H1 (cell line): ENCODE measurements around the gene BABAM2. TPM values are rescaled to one million over a fixed set of nuclear protein-coding genes. Genes with fewer than 3 reads are reported as not detected.
"Not testable (repeated sequence)": the region's sequence is repeated elsewhere in the genome, so short reads cannot be mapped to it uniquely, and the experiment has no call there.

Experiments used
- CTCF ChIA-PET: fragments of 300-600 bp; sonication (Branson Sonifier 250); formaldehyde crosslinking; loops from one replicate; lab custom pipeline; 2021; ENCODE audit not compliant: partially characterized antibody; lab: Charles Lee
- POLR2A ChIA-PET: fragments of 300-600 bp; sonication (Branson Sonifier 250); formaldehyde crosslinking; loops from one replicate; lab custom pipeline; 2021; ENCODE audit warnings: inconsistent platforms; ENCODE audit not compliant: partially characterized antibody; lab: Charles Lee
- DNase-seq, 2 experiments: peaks; one replicate each; pipeline versions ENCODE4 v3.0.0 to v3.0.0-alpha.2; 2010 to 2022; ENCODE audit warnings: low spot score in 2 of 2, low read depth in 1 of 2, mixed read lengths in 1 of 2
- FAIRE-seq: peaks from 2 replicates; lab custom pipeline; 2011; peaks lifted over from hg19 to GRCh38; lab: Jason Lieb, UNC
- H2AFZ ChIP-seq: 2 replicates; pipeline ENCODE4 v1.8.1; 2012; ENCODE audit warnings: low read length, inconsistent platforms
- H2AK5ac ChIP-seq: 2 replicates; pipeline ENCODE4 v1.6.1; 2013; ENCODE audit warnings: low read depth, low read length
- H2BK120ac ChIP-seq: replicated peaks from 2 replicates; pipeline ENCODE3; 2013; ENCODE audit warnings: low read depth, low read length, inconsistent platforms
- H2BK12ac ChIP-seq: 2 replicates; pipeline ENCODE4 v1.6.1; 2013; ENCODE audit warnings: low read depth, low read length
- H2BK15ac ChIP-seq: 2 replicates; pipeline ENCODE4 v1.6.1; 2013; ENCODE audit warnings: low read length
- H2BK20ac ChIP-seq: 2 replicates; pipeline ENCODE4 v1.6.1; 2013; ENCODE audit warnings: low read length
- H2BK5ac ChIP-seq: 2 replicates; pipeline ENCODE4 v1.6.1; 2013; ENCODE audit warnings: low read depth, low read length
- H3K14ac ChIP-seq: 2 replicates; pipeline ENCODE4 v1.6.1; 2013; ENCODE audit warnings: inconsistent platforms; ENCODE audit not compliant: insufficient read length
- H3K18ac ChIP-seq: 2 replicates; pipeline ENCODE4 v1.6.1; 2013; ENCODE audit warnings: low read length; ENCODE audit errors: extremely low read depth
- H3K23ac ChIP-seq: 2 replicates; pipeline ENCODE4 v1.6.1; 2013; ENCODE audit warnings: inconsistent platforms; ENCODE audit not compliant: insufficient read length
- H3K23me2 ChIP-seq: 2 replicates; pipeline ENCODE4 v1.6.1; 2013; ENCODE audit warnings: low read depth, low read length
- H3K27ac ChIP-seq: 2 replicates; pipeline ENCODE4 v1.6.1; 2011; ENCODE audit warnings: low read depth, low read length, inconsistent platforms
- H3K27me3 ChIP-seq, 4 experiments: replicated peaks in 1 of 4; 1 replicate in 1 of 4; 2 replicates in 3 of 4; pipeline versions ENCODE4 v1.6.1 to v1.8.1; 2011 to 2013; ENCODE audit warnings: low read length in 3 of 4, mild to moderate bottlenecking in 3 of 4, inconsistent platforms in 2 of 4, mixed read lengths in 2 of 4, moderate library complexity in 1 of 4; ENCODE audit not compliant: control insufficient read depth in 3 of 4, insufficient read depth in 3 of 4; ENCODE audit errors: extremely low read depth in 1 of 4
- H3K36me3 ChIP-seq, 4 experiments: 2 replicates each; pipeline versions ENCODE4 v1.6.1 to v1.8.1; 2011 to 2013; ENCODE audit warnings: mild to moderate bottlenecking in 4 of 4, low read length in 3 of 4, moderate library complexity in 2 of 4, control low read depth in 1 of 4, inconsistent platforms in 1 of 4; ENCODE audit not compliant: insufficient read depth in 4 of 4, control insufficient read depth in 2 of 4
- H3K4ac ChIP-seq: replicated peaks from 2 replicates; pipeline ENCODE3; 2013; ENCODE audit warnings: low read length, low read depth, mixed read lengths, inconsistent platforms; ENCODE audit not compliant: insufficient read length
- H3K4me1 ChIP-seq, 4 experiments: replicated peaks in 1 of 4; 1 replicate in 1 of 4; 2 replicates in 3 of 4; pipeline versions ENCODE4 v1.6.1 to v1.8.1; 2011 to 2013; ENCODE audit warnings: low read length in 3 of 4, inconsistent platforms in 2 of 4, mixed read lengths in 1 of 4; ENCODE audit not compliant: insufficient read depth in 4 of 4, control insufficient read depth in 3 of 4
- H3K4me2 ChIP-seq, 2 experiments: 2 replicates each; pipeline versions ENCODE4 v1.6.1 to v1.8.1; 2011 to 2013; ENCODE audit warnings: low read depth in 2 of 2, low read length in 2 of 2, control low read depth in 1 of 2, inconsistent platforms in 1 of 2, mild to moderate bottlenecking in 1 of 2; ENCODE audit not compliant: insufficient read depth in 1 of 2
- H3K4me3 ChIP-seq, 4 experiments: fragments of 200-600, 300-600 bp in 1 of 4; sonication (generic), shearing (Covaris generic), sonication (Bioruptor Twin) in 1 of 4; 2 replicates each; pipeline versions ENCODE4 v1.5.1 to v1.8.1; 2011 to 2016; ENCODE audit warnings: low read length in 4 of 4, low read depth in 3 of 4, control low read depth in 2 of 4, inconsistent platforms in 2 of 4, mild to moderate bottlenecking in 2 of 4, mixed read lengths in 1 of 4, moderate library complexity in 1 of 4; ENCODE audit not compliant: insufficient read depth in 2 of 4; ENCODE audit errors: extremely low read depth in 1 of 4
- H3K56ac ChIP-seq: replicated peaks from 2 replicates; pipeline ENCODE3; 2013; ENCODE audit warnings: low read depth, mild to moderate bottlenecking, mixed read lengths, low read length, inconsistent platforms; ENCODE audit not compliant: insufficient read length
- H3K79me1 ChIP-seq: 2 replicates; pipeline ENCODE4 v1.6.1; 2013; ENCODE audit warnings: low read depth, low read length, control low read depth
- H3K79me2 ChIP-seq, 2 experiments: 2 replicates each; pipeline versions ENCODE4 v1.6.1 to v1.8.1; 2012 to 2013; ENCODE audit warnings: low read length in 2 of 2, mild to moderate bottlenecking in 2 of 2, inconsistent platforms in 1 of 2; ENCODE audit not compliant: insufficient read depth in 2 of 2, control insufficient read depth in 1 of 2
- H3K9ac ChIP-seq, 4 experiments: replicated peaks in 1 of 4; 1 replicate in 1 of 4; 2 replicates in 3 of 4; pipeline versions ENCODE4 v1.6.1 to v1.8.1; 2011 to 2013; ENCODE audit warnings: low read depth in 3 of 4, low read length in 3 of 4, control low read depth in 2 of 4, mild to moderate bottlenecking in 2 of 4, moderate library complexity in 2 of 4, inconsistent platforms in 1 of 4; ENCODE audit errors: extremely low read depth in 1 of 4
- H3K9me3 ChIP-seq, 2 experiments: 2 replicates each; pipeline versions ENCODE4 v1.6.1 to v1.8.1; 2012 to 2013; ENCODE audit warnings: mild to moderate bottlenecking in 2 of 2, moderate library complexity in 2 of 2, control low read depth in 1 of 2, inconsistent platforms in 1 of 2, low read depth in 1 of 2, low read length in 1 of 2, mixed read lengths in 1 of 2; ENCODE audit not compliant: insufficient read depth in 2 of 2
- H4K20me1 ChIP-seq, 2 experiments: replicated peaks in 1 of 2; 2 replicates each; pipeline versions ENCODE3 to v1.8.1; 2011 to 2013; ENCODE audit warnings: inconsistent platforms in 2 of 2, low read length in 2 of 2, mild to moderate bottlenecking in 1 of 2; ENCODE audit not compliant: insufficient read depth in 2 of 2, control insufficient read depth in 1 of 2
- H4K5ac ChIP-seq: 2 replicates; pipeline ENCODE4 v1.6.1; 2013; ENCODE audit warnings: low read length, low read depth, mixed read lengths, inconsistent platforms; ENCODE audit not compliant: insufficient read length
- H4K8ac ChIP-seq: 2 replicates; pipeline ENCODE4 v1.8.0; 2013; ENCODE audit warnings: mild to moderate bottlenecking, moderate library complexity, low read length, inconsistent platforms; ENCODE audit not compliant: insufficient read depth; ENCODE audit errors: extremely low read depth
- H4K91ac ChIP-seq: replicated peaks from 2 replicates; pipeline ENCODE3; 2013; ENCODE audit warnings: low read length, mixed read lengths, inconsistent platforms; ENCODE audit not compliant: insufficient read length
- polyA plus RNA-seq, 7 experiments: library from polyadenylated mRNA; depleted of rRNA in 3 of 7; stranded (reverse) in 5 of 7; unstranded in 2 of 7; fragments of >200 nt in 5 of 7; fragments of 200-250 nt in 2 of 7; gene quantifications; 1 replicate in 5 of 7; 2 replicates in 1 of 7; 4 replicates in 1 of 7; pipeline versions ENCODE4 v1.2.1 to v1.2.3, GENCODE V29; 2011 to 2013; ENCODE audit warnings: missing spikeins in 2 of 7, mixed read lengths in 2 of 7
- total RNA-seq: library from RNA; stranded (reverse); fragmentation: NEBNext Ultra II Directional; extraction: Animal tissue kit (Norgen Biotek cat#: 25700); gene quantifications from 2 replicates; pipeline ENCODE4 v1.2.1, GENCODE V29; 2021

The BABAM2 gene
- total and polyA plus RNA-seq, 2 of the 8 experiments (the other 6 are each of a cell fraction or from before 2014, with no cell fraction given) = 15.8 to 20.9 TPM

GRCh38 chr2:28113771-28114170 lies 223.2 kb downstream of the BABAM2 start:
- H3K4ac ChIP-seq, H2BK5ac ChIP-seq, H3K4me2 ChIP-seq, CTCF ChIA-PET, H3K79me1 ChIP-seq, H3K9me3 ChIP-seq, H4K8ac ChIP-seq, H3K27me3 ChIP-seq, H3K14ac ChIP-seq, H3K9ac ChIP-seq, H2AK5ac ChIP-seq, FAIRE-seq, H2BK20ac ChIP-seq, H3K4me1 ChIP-seq, H3K18ac ChIP-seq, H4K20me1 ChIP-seq, H2BK120ac ChIP-seq, H2AFZ ChIP-seq, H3K36me3 ChIP-seq, H2BK15ac ChIP-seq, H3K23ac ChIP-seq, H3K27ac ChIP-seq, H2BK12ac ChIP-seq, H3K4me3 ChIP-seq, DNase-seq, POLR2A ChIA-PET, H3K56ac ChIP-seq, H3K23me2 ChIP-seq, H4K91ac ChIP-seq, H3K79me2 ChIP-seq, H4K5ac ChIP-seq: not testable (repeated sequence)
